ENCODE data around the gene ANO10.

Gene ANO10

GRCh38 chr3:43409506-43409905, 212.3 kb downstream of the ANO10 start:
- DNase-seq, result no peak

GRCh38 chr3:43406643-43407023, 215.2 kb downstream of the ANO10 start:
- no peak for DNase-seq

GRCh38 chr3:43405888-43406642, 215.7 kb downstream of the ANO10 start:
- DNase-seq, result no peak

- no peak for DNase-seq
These were observed 220.8 kb downstream of the ANO10 start for GRCh38 chr3:43400781-43401730.

- DNase-seq, result no peak
These were observed 221.6 kb downstream of the ANO10 start for GRCh38 chr3:43400167-43400566.

GRCh38 chr3:43399034-43399433, 222.8 kb downstream of the ANO10 start:
- no peak for DNase-seq

- DNase-seq, result no peak
These were observed 227.7 kb downstream of the ANO10 start for GRCh38 chr3:43394041-43394554.

GRCh38 chr3:43391621-43392020, 230.2 kb downstream of the ANO10 start:
- no peak for DNase-seq

- DNase-seq, result no peak
These were observed 231.6 kb downstream of the ANO10 start for GRCh38 chr3:43390255-43390588.

GRCh38 chr3:43389388-43390254, 232.2 kb downstream of the ANO10 start:
- DNase-seq, result peak; percentile 56 to 69

- no peak for DNase-seq
These were observed 232.9 kb downstream of the ANO10 start for GRCh38 chr3:43388915-43389314.

- no peak for DNase-seq
These were observed 233.6 kb downstream of the ANO10 start for GRCh38 chr3:43388175-43388574.

GRCh38 chr3:43379343-43379742, 242.5 kb downstream of the ANO10 start:
- DNase-seq, result no peak

GRCh38 chr3:43378066-43378935, 243.5 kb downstream of the ANO10 start:
- DNase-seq, result peak; percentile 68 to 75

- DNase-seq, result no peak
These were observed 248.3 kb downstream of the ANO10 start for GRCh38 chr3:43373560-43373928.

GRCh38 chr3:43372809-43373559, 248.8 kb downstream of the ANO10 start:
- no peak for DNase-seq

- no peak for DNase-seq
These were observed 249.6 kb downstream of the ANO10 start for GRCh38 chr3:43372007-43372740.

GRCh38 chr3:43371494-43371893, 250.3 kb downstream of the ANO10 start:
- no peak for DNase-seq

- no peak for DNase-seq
These were observed 251.4 kb downstream of the ANO10 start for GRCh38 chr3:43370293-43370980.
